Measurements from ENCODE around the gene ADCK2.

DNA sequence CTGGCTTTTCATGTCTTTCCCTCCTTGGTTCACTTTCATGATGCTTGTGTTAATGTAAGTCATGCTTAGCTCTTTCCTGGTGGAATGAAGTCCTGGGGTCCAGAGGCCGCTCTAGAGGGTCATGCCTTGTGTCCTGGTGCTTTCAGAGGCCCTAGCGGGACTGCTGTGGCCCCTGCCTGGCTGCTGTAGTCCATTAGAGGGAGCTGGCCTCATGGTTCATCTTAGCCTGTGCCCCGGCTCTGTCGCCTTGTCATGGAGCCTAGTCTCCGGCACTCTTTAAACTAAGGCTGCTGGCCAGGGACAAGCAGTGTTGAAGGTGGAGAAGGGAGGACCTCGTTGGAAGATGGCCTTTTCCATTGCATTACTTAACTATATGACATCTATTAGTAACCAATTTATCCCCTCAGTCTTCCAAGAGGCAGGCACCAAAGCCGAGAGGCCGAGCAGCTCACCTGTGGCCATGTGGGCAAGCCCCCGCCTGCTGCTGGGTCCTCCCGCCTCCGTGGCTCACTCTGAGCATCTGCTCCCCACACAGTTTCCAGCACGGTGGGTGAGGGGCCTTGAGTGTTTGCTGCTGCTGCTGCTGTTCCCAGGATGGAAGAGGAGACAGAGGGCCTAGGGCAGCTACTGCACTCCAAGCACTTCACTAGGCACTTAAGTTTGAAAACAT, 18.8 kb downstream of the ADCK2 start:
- TF ChIP-seq POLR2AphosphoS5 (IDR thresholded peaks at IDR 0.05; ENCODE audit: borderline replicate concordance, low read depth, low read length) (no peak), EZH2 (IDR thresholded peaks at IDR 0.05) (no peak)
